PC-3 (cell line): ENCODE results near the gene ADGRD1. TPM values are rescaled to one million over a fixed set of nuclear protein-coding genes. Genes with fewer than 3 reads are reported as not detected.

Experiments used
- ATAC-seq: fragments of 200-7000 bp; cut with Tn5 transposase; 2 replicates; pipeline ENCODE4 v1.9.1; 2020; ENCODE audit warnings: mild to moderate bottlenecking, moderate library complexity
- BruUV-seq: library from RNA; stranded (reverse); fragments of 400-500 nt; replicated peaks from 2 replicates; lab custom pipeline; 2021; lab: Mats Ljungman, UMichigan
- CTCF ChIA-PET: fragments of 300-600 bp; sonication (Branson Sonifier 250); formaldehyde crosslinking; loops from one replicate; lab custom pipeline; 2022; ENCODE audit warnings: antibody characterized with exemption; lab: Charles Lee
- POLR2A ChIA-PET: fragments of 300-600 bp; sonication (Branson Sonifier 250); formaldehyde crosslinking; loops from one replicate; lab custom pipeline; 2022; ENCODE audit warnings: antibody characterized with exemption; ENCODE audit not compliant: unreplicated experiment; lab: Charles Lee
- DNase-seq: peaks from one replicate; pipeline ENCODE4 v3.0.0-alpha.2; 2015
- H2AFZ ChIP-seq: fragments of 300-600 bp; sonication (generic); 2 replicates; pipeline ENCODE4 v1.6.0; 2016; ENCODE audit warnings: antibody characterized with exemption, low read length
- H3F3A ChIP-seq: fragments of 300-600 bp; sonication (generic); one replicate; pipeline ENCODE4 v1.6.0; 2017; ENCODE audit warnings: antibody characterized with exemption, low read length, control low read depth, mild to moderate bottlenecking; ENCODE audit not compliant: unreplicated experiment
- H3K27ac ChIP-seq: fragments of 300-600 bp; sonication (generic); 2 replicates; pipeline ENCODE4 v1.5.1; 2016; ENCODE audit warnings: mild to moderate bottlenecking, low read length
- H3K27me3 ChIP-seq: fragments of 300-600 bp; sonication (generic); 2 replicates; pipeline ENCODE4 v1.6.1; 2016; ENCODE audit warnings: low read length, mixed read lengths
- H3K36me3 ChIP-seq: fragments of 300-600 bp; sonication (generic); 2 replicates; pipeline ENCODE4 v1.6.1; 2016; ENCODE audit warnings: low read depth, mixed run types, low read length, mixed read lengths
- H3K4me1 ChIP-seq: fragments of 300-600 bp; sonication (generic); 2 replicates; pipeline ENCODE4 v1.5.1; 2016; ENCODE audit warnings: low read length; ENCODE audit not compliant: insufficient read depth
- H3K4me2 ChIP-seq: fragments of 300-600 bp; sonication (generic); 2 replicates; pipeline ENCODE4 v1.6.0; 2016; ENCODE audit warnings: low read length
- H3K4me3 ChIP-seq: fragments of 300-600 bp; sonication (generic); 2 replicates; pipeline ENCODE4 v1.5.1; 2016; ENCODE audit warnings: mild to moderate bottlenecking, low read length, mixed read lengths
- H3K79me2 ChIP-seq: fragments of 300-600 bp; sonication (generic); 2 replicates; pipeline ENCODE4 v1.6.1; 2017; ENCODE audit warnings: low read length, mixed read lengths
- H3K9ac ChIP-seq: fragments of 300-600 bp; sonication (generic); 2 replicates; pipeline ENCODE4 v1.6.0; 2016; ENCODE audit warnings: mild to moderate bottlenecking, low read length
- H3K9me2 ChIP-seq: fragments of 300-600 bp; sonication (generic); replicated peaks from 2 replicates; pipeline ENCODE4 v1.6.1; 2016; ENCODE audit warnings: mixed run types, low read length, mixed read lengths
- H3K9me3 ChIP-seq: fragments of 300-600 bp; sonication (generic); 2 replicates; pipeline ENCODE4 v1.6.1; 2016; ENCODE audit warnings: low read length, mixed read lengths
- H4K20me1 ChIP-seq: fragments of 300-600 bp; sonication (generic); 2 replicates; pipeline ENCODE4 v1.6.1; 2016; ENCODE audit warnings: low read length, mixed read lengths
- EZH2 ChIP-seq: fragments of 300-600 bp; sonication (generic); IDR thresholded peaks from one replicate; pipeline ENCODE4 v1.6.1; 2017; ENCODE audit warnings: antibody characterized with exemption, mild to moderate bottlenecking, low read length; ENCODE audit not compliant: unreplicated experiment
- EZH2phosphoT487 ChIP-seq: fragments of 300-600 bp; sonication (generic); IDR thresholded peaks from 2 replicates; pipeline ENCODE4 v1.6.1; 2018; ENCODE audit warnings: mild to moderate bottlenecking, antibody characterized with exemption, low read length, borderline replicate concordance
- intact Hi-C: fragments of 100-400 bp; cut with micrococcal nuclease; formaldehyde crosslinking; loops from 2 replicates; pipeline ENCODE4 v1.9.0; 2023
- total RNA-seq: library from RNA; depleted of rRNA; stranded (reverse); fragments of >200 nt; gene quantifications from 2 replicates; pipeline ENCODE4 v1.2.3, GENCODE V29; 2014
- TF ChIP-seq, protein P1 (sequence below): fragments of 300-600 bp; sonication (generic); conservative IDR thresholded peaks from 2 replicates; pipeline ENCODE4 v1.5.1; 2017; ENCODE audit warnings: antibody characterized with exemption, low read depth, mild to moderate bottlenecking, low read length

The ADGRD1 gene
- total RNA-seq, 1 experiment from 2014 or later: 0.18 TPM

DNA sequence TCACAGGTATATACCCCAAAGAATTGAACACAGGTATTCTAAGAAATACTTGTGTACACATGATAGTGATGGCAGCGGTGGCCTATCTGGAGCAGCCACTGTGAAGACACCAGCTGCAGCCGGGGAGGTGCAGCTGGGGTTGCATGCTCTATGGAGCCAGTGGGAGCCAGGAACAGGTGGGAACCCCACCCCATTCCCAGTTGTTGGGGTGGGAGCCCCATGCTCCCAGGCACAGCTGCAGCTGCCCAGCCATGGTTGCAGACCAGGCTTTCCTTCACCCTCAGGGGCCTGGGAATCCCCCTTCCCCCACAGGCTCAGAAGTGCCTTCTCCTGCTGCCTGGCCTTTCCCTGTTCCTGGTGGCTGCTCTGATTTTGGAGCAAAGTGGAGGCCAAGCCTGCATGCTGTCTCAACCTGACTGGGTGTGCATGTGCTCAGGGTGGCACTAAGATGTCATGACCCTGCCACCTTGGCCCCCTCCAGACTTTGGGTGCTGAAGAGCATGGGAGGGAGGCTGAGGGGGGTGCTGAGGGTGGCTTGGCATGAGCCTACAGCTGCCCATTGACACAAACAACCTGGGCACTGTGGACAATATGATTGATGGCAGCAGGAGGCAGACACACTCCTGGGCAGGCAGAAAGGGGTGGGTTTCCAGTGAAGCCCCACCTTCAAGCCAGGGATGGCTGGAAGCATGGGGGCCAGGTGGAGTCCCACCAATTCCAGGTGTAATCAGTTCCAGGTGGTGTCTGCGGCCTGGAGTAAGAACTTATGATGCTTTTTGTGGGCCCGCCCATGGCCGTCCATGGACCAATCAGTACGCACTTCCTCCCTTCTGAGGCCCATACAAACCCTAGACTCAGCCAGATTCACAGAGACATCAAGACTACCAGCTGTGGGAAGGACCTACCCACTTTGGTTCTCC is 234.7 kb downstream of the ADGRD1 start:
- Histone ChIP-seq H3K79me2 (no peaks in the 10 kb centered on the region), H3K4me1 (no peaks in the 10 kb centered on the region), H2AFZ (no peak overlapping the region), H3K4me3 (no peak overlapping the region), H3K36me3 (no peaks in the 10 kb centered on the region), H3K9me3 (no peaks in the 10 kb centered on the region), H4K20me1 (no peaks in the 10 kb centered on the region), H3K9ac (no peak overlapping the region), H3K9me2 (no peaks in the 10 kb centered on the region), H3K27ac (no peak overlapping the region), H3K4me2 (no peak overlapping the region), H3K27me3 (peaks cover 19% of the 10 kb centered on the region), H3F3A (no peaks in the 10 kb centered on the region)
- BruUV-seq: no TSS peak
- intact Hi-C loops: no loop called here
- TF ChIP-seq, protein P1, sequence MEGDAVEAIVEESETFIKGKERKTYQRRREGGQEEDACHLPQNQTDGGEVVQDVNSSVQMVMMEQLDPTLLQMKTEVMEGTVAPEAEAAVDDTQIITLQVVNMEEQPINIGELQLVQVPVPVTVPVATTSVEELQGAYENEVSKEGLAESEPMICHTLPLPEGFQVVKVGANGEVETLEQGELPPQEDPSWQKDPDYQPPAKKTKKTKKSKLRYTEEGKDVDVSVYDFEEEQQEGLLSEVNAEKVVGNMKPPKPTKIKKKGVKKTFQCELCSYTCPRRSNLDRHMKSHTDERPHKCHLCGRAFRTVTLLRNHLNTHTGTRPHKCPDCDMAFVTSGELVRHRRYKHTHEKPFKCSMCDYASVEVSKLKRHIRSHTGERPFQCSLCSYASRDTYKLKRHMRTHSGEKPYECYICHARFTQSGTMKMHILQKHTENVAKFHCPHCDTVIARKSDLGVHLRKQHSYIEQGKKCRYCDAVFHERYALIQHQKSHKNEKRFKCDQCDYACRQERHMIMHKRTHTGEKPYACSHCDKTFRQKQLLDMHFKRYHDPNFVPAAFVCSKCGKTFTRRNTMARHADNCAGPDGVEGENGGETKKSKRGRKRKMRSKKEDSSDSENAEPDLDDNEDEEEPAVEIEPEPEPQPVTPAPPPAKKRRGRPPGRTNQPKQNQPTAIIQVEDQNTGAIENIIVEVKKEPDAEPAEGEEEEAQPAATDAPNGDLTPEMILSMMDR: no peak
- TF ChIP-seq EZH2phosphoT487 (no peak), EZH2 (no peak)
- ChIA-PET CTCF (no interaction called here), POLR2A (no interaction called here)
- no peak for DNase-seq
- no peak for ATAC-seq

DNA sequence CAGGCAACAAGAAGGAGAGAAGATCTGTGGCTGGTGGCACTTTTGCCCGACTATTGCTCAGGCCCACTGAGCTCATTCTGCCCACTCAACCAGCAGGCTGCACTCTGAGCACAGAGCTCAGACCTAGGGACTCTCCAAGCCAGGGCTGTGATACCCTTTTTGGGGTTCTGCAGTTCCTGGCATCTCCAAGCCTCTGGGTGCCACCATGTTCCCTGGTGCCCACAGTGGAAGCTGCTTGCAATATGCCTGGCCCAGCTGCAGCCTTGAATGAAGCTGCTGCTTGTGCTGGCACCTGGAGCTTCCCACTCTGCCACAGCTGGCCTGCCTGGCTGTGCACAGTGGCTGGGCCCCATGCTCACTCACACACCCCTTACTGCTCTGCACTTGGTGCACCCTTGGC is 236.1 kb downstream of the ADGRD1 start:
- H3F3A ChIP-seq: no peaks in the 10 kb centered on the region
- H3K9me2 ChIP-seq: no peaks in the 10 kb centered on the region
- no peaks in the 10 kb centered on the region for H3K9me3 ChIP-seq
- no peak for TF ChIP-seq EZH2
- TF ChIP-seq, protein P1: no peak
- no peak for TF ChIP-seq EZH2phosphoT487
- H3K79me2 ChIP-seq: no peaks in the 10 kb centered on the region
- H3K9ac ChIP-seq: no peak overlapping the region
- no TSS peak for BruUV-seq
- H3K4me2 ChIP-seq: no peak overlapping the region
- H3K27ac ChIP-seq: no peak overlapping the region
- ATAC-seq (no peak), DNase-seq (no peak)
- no peaks in the 10 kb centered on the region for H3K36me3 ChIP-seq
- no peak overlapping the region for H2AFZ ChIP-seq
- H3K4me1 ChIP-seq: no peaks in the 10 kb centered on the region
- POLR2A ChIA-PET: no interaction called here
- H4K20me1 ChIP-seq: no peaks in the 10 kb centered on the region
- intact Hi-C loops: no loop called here
- H3K4me3 ChIP-seq: no peak overlapping the region
- CTCF ChIA-PET: no interaction called here
- peaks cover 29% of the 10 kb centered on the region for H3K27me3 ChIP-seq

DNA sequence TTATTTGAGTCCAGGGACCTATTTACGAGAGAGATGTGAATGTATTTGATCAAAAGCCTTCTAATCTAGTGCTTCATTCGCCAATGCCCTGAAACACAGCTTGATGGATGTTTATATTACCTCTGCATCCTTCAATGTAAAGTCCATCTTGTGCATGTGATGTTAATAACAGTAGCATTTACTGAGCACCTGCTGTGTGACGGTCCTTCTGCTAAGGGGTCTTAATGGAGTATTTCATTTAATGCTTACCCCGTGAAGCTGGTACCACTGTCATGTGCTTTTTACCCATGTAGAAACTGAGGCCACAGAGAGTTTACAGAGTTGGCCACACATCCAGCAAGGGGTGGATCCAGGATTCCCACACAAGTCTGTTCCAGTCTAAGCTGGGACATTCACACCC is 237.3 kb downstream of the ADGRD1 start:
- TF ChIP-seq EZH2 (no peak), EZH2phosphoT487 (no peak)
- TF ChIP-seq, protein P1: no peak
- Histone ChIP-seq H3K9ac (no peak overlapping the region), H3K9me3 (no peaks in the 10 kb centered on the region), H3K9me2 (no peaks in the 10 kb centered on the region), H3K4me1 (no peaks in the 10 kb centered on the region), H3F3A (no peaks in the 10 kb centered on the region), H3K79me2 (no peaks in the 10 kb centered on the region), H3K36me3 (no peaks in the 10 kb centered on the region), H3K4me2 (no peak overlapping the region), H2AFZ (no peak overlapping the region), H4K20me1 (no peaks in the 10 kb centered on the region), H3K4me3 (no peak overlapping the region), H3K27me3 (peaks cover 33% of the 10 kb centered on the region), H3K27ac (no peak overlapping the region)
- DNase-seq (no peak), ATAC-seq (no peak)
- ChIA-PET CTCF (no interaction called here), POLR2A (no interaction called here)
- intact Hi-C loops: no loop called here
- no TSS peak for BruUV-seq
